Panc1 (cell line): ENCODE results near the gene NPHP1.
"Not testable (repeated sequence)": the region's sequence is repeated elsewhere in the genome, so short reads cannot be mapped to it uniquely, and the experiment has no call there.

Experiments
- CTCF ChIP-seq: fragments of 450-650 bp; IDR thresholded peaks from 2 replicates; pipeline ENCODE4 v1.5.1; 2017; ENCODE audit warnings: mild to moderate bottlenecking
- POLR2AphosphoS5 ChIP-seq: IDR thresholded peaks from 2 replicates; pipeline ENCODE4 v1.6.1; 2012; ENCODE audit warnings: mild to moderate bottlenecking, low read depth, low read length, moderate library complexity

GRCh38 chr2:110222626-110223025 lies 17.8 kb upstream of the NPHP1 start:
- not testable (repeated sequence) for TF ChIP-seq CTCF, POLR2AphosphoS5
